Neuron (in vitro differentiated cells): ENCODE data around the gene SPA17.
A peak's percentile ranks its signal among the peaks of the same experiment; 100 is the strongest.

Experiments
- H2AFZ ChIP-seq: one replicate; pipeline ENCODE4 v1.6.1; 2013; ENCODE audit warnings: low read depth, mild to moderate bottlenecking, inconsistent platforms, low read length, moderate library complexity
- H3K27me3 ChIP-seq: one replicate; pipeline ENCODE4 v1.6.1; 2013; ENCODE audit warnings: low read length; ENCODE audit not compliant: insufficient read depth
- H3K36me3 ChIP-seq: one replicate; pipeline ENCODE4 v1.6.1; 2013; ENCODE audit warnings: low read length; ENCODE audit not compliant: insufficient read depth
- H3K4me1 ChIP-seq: one replicate; pipeline ENCODE4 v1.6.1; 2013; ENCODE audit warnings: low read length; ENCODE audit not compliant: insufficient read depth
- H3K4me3 ChIP-seq: 2 replicates; pipeline ENCODE4 v1.5.1; 2013; ENCODE audit warnings: mild to moderate bottlenecking, low read length, moderate library complexity
- H3K9me3 ChIP-seq: one replicate; pipeline ENCODE4 v1.6.1; 2013; ENCODE audit warnings: low read length

The SPA17 gene

GRCh38 chr11:124644426-124645280, 29.1 kb upstream of the SPA17 start:
- no peaks in the 10 kb centered on the region for H3K27me3 ChIP-seq
- H2AFZ ChIP-seq, result no peak overlapping the region
- H3K4me1 ChIP-seq, result no peaks in the 10 kb centered on the region
- H3K36me3 ChIP-seq, result peaks cover 4% of the 10 kb centered on the region
- no peak overlapping the region for H3K4me3 ChIP-seq
- peaks cover 3% of the 10 kb centered on the region for H3K9me3 ChIP-seq

DNA sequence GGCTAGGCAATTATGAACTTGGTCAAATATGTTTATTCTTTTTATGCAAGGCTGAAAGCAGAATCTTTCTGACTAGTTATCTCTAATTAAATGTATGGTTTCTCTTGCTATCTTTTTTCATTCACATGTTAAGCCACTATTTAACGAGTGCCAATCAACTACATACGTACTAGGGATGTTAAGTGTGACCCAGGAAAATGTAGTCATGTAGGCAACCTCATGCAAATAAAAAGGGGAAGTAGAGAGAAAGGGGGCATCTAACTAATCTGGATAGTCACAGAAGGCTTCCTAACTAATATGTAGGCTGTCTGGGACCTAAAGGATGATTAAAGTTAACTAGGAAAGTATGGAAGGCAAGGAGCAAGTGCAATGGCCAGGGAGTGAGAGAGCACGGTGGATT, 27.6 kb upstream of the SPA17 start:
- no peaks in the 10 kb centered on the region for H3K4me1 ChIP-seq
- H2AFZ ChIP-seq, result no peak overlapping the region
- H3K27me3 ChIP-seq, result no peaks in the 10 kb centered on the region
- H3K9me3 ChIP-seq, result no peaks in the 10 kb centered on the region
- no peaks in the 10 kb centered on the region for H3K36me3 ChIP-seq
- H3K4me3 ChIP-seq, result no peak overlapping the region

DNA sequence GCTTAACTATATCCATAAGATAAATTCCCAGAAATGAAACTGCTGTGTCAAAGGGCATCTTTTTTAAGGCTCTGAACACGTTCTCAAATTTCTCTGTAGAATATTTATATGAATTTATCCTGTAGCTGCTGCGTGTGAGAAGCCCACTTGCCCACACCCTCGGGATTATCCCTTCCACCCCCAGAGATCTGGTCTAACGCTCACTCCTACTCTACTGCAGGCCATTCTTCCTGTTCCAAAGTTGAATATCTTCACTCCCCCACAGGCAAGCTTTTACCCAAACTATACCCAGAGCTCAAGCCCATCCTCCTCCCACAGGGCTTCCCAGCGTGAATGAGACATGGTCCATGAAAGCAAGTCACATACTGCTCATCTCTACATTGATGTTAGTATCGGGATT, 25.1 kb upstream of the SPA17 start:
- Histone ChIP-seq H3K9me3 (no peaks in the 10 kb centered on the region), H3K4me1 (no peaks in the 10 kb centered on the region), H3K27me3 (no peaks in the 10 kb centered on the region), H3K4me3 (no peak overlapping the region), H2AFZ (no peak overlapping the region), H3K36me3 (peaks cover 6% of the 10 kb centered on the region)

DNA sequence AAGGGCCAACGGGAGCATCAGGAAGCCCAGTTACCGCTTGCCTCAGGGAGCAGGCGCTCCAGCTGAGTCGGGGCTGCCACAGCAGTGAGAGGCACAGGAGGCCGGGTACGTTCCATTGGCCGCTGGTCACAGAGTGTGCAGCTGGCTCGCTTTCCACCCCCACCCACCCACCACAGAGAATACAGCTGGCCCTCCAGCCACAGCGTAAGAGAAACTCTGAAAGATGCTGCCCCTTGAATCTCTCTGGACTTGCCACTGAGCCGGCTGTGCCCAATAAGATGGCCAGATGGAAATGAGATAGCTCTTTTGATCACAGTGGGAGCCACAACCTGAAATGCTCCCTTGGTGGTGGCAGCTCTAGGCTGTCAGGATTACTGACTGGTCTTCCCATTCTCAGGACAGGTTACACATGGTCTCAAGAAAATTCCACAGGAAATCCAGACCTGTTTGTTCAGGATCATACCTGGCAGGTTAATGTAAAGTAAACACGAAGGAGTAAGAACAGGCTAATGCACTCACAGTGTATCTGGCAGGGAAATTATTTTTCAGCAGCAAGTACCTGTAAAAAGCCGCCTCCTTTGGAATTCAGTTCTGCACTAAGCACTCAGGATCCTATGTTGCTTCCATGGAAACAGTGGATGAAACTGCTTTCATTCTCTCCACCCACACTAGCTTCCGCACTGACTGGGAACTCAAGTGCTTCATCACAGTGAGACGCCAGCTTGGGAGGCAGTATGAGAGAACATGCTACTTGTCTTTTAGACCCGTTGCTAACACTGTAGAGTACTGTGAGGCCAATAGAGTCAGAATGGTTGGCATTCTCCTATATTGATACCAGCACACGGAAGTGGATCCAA, 16.7 kb upstream of the SPA17 start:
- peak overlapping the region; percentile 26 for H3K4me3 ChIP-seq
- H3K36me3 ChIP-seq, result peaks cover 4% of the 10 kb centered on the region

DNA sequence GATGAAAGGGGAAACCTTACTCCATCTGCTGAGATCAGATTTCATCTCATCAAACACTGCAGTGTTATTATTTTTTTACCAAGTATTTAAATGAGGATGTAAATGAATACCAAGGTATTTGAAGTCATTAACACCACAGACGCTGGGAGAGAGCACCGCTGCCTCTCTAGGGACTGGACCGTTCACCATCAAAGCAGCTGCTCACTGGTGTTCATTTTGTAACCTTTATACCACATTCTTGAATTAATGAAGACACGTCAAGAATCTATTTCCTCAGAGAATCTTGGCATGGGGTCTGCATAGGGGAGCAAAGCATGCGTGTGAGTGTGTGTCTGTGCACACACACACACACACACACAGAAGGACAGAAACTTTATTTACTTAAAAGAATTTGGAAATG, 15.8 kb upstream of the SPA17 start:
- Histone ChIP-seq H3K9me3 (no peaks in the 10 kb centered on the region), H3K4me1 (peaks cover 28% of the 10 kb centered on the region), H3K36me3 (peaks cover 2% of the 10 kb centered on the region), H2AFZ (no peak overlapping the region), H3K27me3 (no peaks in the 10 kb centered on the region), H3K4me3 (peak overlapping the region; percentile 26)

More for the DNA sequence above, 16.7 kb upstream of the SPA17 start:
- H3K9me3 ChIP-seq, result no peaks in the 10 kb centered on the region
- peak overlapping the region; percentile 8 for H2AFZ ChIP-seq
- H3K27me3 ChIP-seq, result no peaks in the 10 kb centered on the region
- peaks cover 28% of the 10 kb centered on the region for H3K4me1 ChIP-seq

DNA sequence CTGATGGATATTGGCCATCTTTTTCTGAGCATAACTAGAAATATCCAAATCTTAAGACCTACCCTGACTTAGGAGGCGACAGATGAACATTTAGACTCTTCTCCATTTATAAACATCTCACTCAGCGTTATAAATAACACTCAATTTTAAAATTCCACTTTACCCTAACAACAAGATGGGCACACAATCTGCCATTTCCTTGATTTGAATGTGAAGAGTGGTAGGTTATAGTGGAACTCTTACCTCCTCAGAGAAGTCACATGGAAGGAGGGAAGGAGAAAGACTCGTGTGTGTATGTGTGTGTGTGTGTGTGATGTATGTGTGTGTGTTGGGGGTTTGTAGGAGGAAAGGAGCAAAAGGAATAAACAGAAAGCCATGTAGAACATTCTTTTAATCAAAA, 15.2 kb upstream of the SPA17 start:
- Histone ChIP-seq H3K27me3 (no peaks in the 10 kb centered on the region), H3K4me3 (no peak overlapping the region), H3K36me3 (peaks cover 2% of the 10 kb centered on the region), H2AFZ (no peak overlapping the region), H3K9me3 (no peaks in the 10 kb centered on the region), H3K4me1 (peaks cover 28% of the 10 kb centered on the region)

- no peaks in the 10 kb centered on the region for H3K9me3 ChIP-seq
- no peaks in the 10 kb centered on the region for H3K27me3 ChIP-seq
- no peak overlapping the region for H3K4me3 ChIP-seq
- H2AFZ ChIP-seq, result no peak overlapping the region
- peaks cover 28% of the 10 kb centered on the region for H3K4me1 ChIP-seq
- H3K36me3 ChIP-seq, result peaks cover 2% of the 10 kb centered on the region
These were observed 14.7 kb upstream of the SPA17 start for GRCh38 chr11:124658986-124659385.

DNA sequence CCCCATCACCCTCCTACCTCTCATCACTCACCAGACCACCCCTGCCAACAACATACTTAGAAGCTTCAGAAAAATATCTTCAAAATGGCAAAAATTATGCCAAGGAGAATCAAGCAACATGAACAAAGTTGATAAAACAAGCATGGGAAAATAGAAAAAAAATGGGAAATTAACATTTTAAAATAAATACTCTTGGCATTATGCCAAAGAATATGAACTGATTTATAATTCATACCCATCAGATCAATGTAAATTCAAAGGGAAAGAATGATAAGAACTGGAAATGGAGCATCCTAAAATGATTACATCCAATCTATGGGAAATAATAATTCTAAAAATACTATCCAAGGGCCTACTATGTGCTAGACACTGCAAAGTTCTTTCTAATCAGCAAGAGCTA, 12.2 kb upstream of the SPA17 start:
- Histone ChIP-seq H2AFZ (no peak overlapping the region), H3K9me3 (peaks cover 5% of the 10 kb centered on the region), H3K4me1 (peaks cover 22% of the 10 kb centered on the region), H3K27me3 (no peaks in the 10 kb centered on the region), H3K36me3 (peaks cover 7% of the 10 kb centered on the region), H3K4me3 (no peak overlapping the region)

- H3K4me3 ChIP-seq, result no peak overlapping the region
- H3K9me3 ChIP-seq, result peaks cover 5% of the 10 kb centered on the region
- no peaks in the 10 kb centered on the region for H3K27me3 ChIP-seq
- peaks cover 16% of the 10 kb centered on the region for H3K4me1 ChIP-seq
- H3K36me3 ChIP-seq, result peaks cover 7% of the 10 kb centered on the region
- no peak overlapping the region for H2AFZ ChIP-seq
These were observed 11.6 kb upstream of the SPA17 start for GRCh38 chr11:124662106-124662505.

DNA sequence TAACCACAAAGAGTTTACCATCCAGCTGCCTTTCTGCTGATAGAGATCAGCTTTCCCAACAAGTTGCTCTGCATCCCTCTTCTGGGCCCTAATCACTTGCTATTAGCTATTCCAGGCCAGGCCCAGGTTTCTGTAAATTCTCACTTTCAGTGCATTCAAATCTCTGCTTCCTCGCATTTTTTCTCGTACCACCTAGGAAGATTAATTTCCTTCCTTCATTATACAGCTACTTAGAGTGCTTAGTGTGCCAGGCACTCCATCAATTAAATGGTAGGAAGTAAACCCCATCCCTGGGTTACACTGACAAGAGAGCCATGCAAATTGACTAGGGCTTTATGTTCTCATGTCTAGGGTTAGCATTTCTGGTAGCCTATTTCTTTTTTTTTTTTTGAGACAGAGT, 9.8 kb upstream of the SPA17 start:
- Histone ChIP-seq H3K27me3 (no peaks in the 10 kb centered on the region), H3K4me1 (no peaks in the 10 kb centered on the region), H3K4me3 (no peak overlapping the region), H3K36me3 (peaks cover 11% of the 10 kb centered on the region), H3K9me3 (peaks cover 5% of the 10 kb centered on the region), H2AFZ (no peak overlapping the region)

DNA sequence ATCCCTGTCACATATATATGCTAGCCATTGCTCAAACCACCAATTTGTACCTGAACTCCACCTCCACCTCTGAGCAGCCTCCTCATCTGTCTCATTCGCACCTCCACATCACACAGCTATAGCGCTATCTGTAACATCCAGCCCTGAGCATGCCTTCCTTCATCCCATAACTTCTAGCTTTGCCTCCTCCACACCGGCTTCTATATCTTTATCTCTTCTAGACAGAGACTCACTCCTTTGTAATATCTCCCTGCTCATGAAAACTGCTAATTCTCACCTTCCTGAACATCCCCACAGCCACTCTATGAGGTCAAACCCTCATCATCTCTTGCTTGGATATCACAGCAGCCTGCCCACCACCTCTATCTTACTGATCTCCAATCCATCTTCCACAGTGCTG, 6.1 kb upstream of the SPA17 start:
- H3K9me3 ChIP-seq, result peaks cover 5% of the 10 kb centered on the region
- no peaks in the 10 kb centered on the region for H3K27me3 ChIP-seq
- H2AFZ ChIP-seq, result no peak overlapping the region
- peaks cover 2% of the 10 kb centered on the region for H3K4me1 ChIP-seq
- no peak overlapping the region for H3K4me3 ChIP-seq
- H3K36me3 ChIP-seq, result peaks cover 9% of the 10 kb centered on the region

DNA sequence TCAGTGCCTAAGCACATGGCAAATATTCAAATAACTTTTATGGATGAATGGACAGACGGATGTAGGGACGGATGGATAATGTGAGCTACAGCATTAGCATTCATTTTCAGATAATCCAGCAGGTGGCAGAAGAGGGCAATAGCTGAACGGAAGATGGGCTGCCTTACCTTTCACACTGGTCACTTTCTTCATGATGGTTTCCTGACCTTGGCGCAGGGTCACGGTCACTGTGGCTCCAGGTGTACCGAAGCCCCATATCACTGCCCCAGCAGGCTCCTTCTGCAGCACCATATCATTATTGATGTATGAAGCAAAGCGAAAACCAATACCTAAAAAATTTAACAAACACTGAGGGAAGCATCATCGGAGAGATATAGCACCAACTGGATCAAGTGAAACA, 4.5 kb upstream of the SPA17 start:
- H3K27me3 ChIP-seq, result no peaks in the 10 kb centered on the region
- H3K36me3 ChIP-seq, result peaks cover 9% of the 10 kb centered on the region
- H2AFZ ChIP-seq, result no peak overlapping the region
- H3K4me1 ChIP-seq, result peaks cover 6% of the 10 kb centered on the region
- H3K4me3 ChIP-seq, result no peak overlapping the region
- peaks cover 5% of the 10 kb centered on the region for H3K9me3 ChIP-seq

- H3K36me3 ChIP-seq, result peaks cover 4% of the 10 kb centered on the region
- H3K27me3 ChIP-seq, result no peaks in the 10 kb centered on the region
- no peaks in the 10 kb centered on the region for H3K9me3 ChIP-seq
- no peak overlapping the region for H3K4me3 ChIP-seq
- peaks cover 12% of the 10 kb centered on the region for H3K4me1 ChIP-seq
- H2AFZ ChIP-seq, result no peak overlapping the region
These were observed 3.0 kb upstream of the SPA17 start for GRCh38 chr11:124670732-124671131.
